GM18505 (cell line): ENCODE results near the gene MICU1.
"Not testable (repeated sequence)": the region's sequence is repeated elsewhere in the genome, so short reads cannot be mapped to it uniquely, and the experiment has no call there.

ENCODE experiments used
- ATAC-seq: cut with Tn5 transposase; IDR thresholded peaks from one replicate; pipeline ENCODE4 v1.9.1; 2021; ENCODE audit not compliant: unreplicated experiment
- POLR2A ChIP-seq: IDR thresholded peaks from 4 replicates; pipeline ENCODE4 v1.6.1; 2011; ENCODE audit warnings: borderline replicate concordance; ENCODE audit not compliant: insufficient read depth, insufficient read length; ENCODE audit errors: extremely low read depth

MICU1 gene, protein sequence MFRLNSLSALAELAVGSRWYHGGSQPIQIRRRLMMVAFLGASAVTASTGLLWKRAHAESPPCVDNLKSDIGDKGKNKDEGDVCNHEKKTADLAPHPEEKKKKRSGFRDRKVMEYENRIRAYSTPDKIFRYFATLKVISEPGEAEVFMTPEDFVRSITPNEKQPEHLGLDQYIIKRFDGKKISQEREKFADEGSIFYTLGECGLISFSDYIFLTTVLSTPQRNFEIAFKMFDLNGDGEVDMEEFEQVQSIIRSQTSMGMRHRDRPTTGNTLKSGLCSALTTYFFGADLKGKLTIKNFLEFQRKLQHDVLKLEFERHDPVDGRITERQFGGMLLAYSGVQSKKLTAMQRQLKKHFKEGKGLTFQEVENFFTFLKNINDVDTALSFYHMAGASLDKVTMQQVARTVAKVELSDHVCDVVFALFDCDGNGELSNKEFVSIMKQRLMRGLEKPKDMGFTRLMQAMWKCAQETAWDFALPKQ

GRCh38 chr10:72625608-72626443 lies at the start of gene MICU1:
Gene MICU1 (minus strand): TSS chr10:72626079. CDS start chr10:72566793, 59,286 bp downstream.
- peak; percentile 96 for ATAC-seq

DNA sequence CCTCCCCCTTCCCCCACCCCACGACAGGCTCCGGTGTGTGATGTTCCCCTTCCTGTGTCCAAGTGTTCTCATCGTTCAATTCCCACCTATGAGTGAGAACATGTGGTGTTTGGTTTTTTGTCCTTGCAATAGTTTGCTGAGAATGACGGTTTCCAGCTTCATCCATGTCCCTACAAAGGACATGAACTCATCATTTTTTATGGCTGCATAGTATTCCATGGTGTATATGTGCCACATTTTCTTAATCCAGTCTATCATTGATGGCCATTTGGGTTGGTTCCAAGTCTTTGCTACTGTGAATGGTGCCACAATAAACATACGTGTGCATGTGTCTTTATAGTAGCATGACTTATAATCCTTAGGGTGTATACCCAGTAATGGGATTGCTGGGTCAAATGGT lies 48.3 kb upstream of the MICU1 start:
- ATAC-seq, result not testable (repeated sequence)

More at GRCh38 chr10:72625608-72626443, at the start of gene MICU1:
- peak; percentile 87 for TF ChIP-seq POLR2A

- no peak for TF ChIP-seq POLR2A
- no peak for ATAC-seq
Observed at GRCh38 chr10:72673280-72673679, 47.4 kb upstream of the MICU1 start.

DNA sequence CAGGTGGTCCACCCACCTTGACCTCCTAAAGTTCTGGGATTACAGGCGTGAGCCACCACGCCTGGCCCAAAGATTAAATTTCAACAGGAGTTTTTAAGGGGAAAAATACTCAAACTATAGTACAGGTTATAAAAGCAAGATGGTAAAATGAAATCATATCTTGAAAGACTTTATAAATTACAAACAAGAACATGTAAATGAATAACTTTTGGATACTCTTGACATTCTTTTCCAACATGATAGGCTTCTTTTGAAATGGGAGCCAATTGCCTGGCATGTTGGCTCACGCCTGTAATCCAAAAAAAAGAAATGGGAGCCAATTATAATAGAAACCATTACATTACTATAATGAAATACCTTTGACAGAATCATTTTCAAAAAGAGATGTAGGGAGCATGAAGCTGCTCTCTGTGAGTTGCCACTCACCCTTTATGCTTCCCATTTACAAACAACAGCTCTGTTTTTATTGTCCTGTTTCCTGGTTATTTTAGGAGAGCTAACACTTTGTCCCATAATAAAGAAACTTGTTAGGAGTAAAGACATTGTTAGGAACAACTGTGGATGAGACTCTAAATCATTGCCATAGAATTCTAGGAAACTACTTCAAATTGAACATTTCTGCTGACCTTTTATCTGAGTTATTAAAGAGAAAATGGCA lies 41.5 kb upstream of the MICU1 start:
- no peak for ATAC-seq
- TF ChIP-seq POLR2A, result no peak

DNA sequence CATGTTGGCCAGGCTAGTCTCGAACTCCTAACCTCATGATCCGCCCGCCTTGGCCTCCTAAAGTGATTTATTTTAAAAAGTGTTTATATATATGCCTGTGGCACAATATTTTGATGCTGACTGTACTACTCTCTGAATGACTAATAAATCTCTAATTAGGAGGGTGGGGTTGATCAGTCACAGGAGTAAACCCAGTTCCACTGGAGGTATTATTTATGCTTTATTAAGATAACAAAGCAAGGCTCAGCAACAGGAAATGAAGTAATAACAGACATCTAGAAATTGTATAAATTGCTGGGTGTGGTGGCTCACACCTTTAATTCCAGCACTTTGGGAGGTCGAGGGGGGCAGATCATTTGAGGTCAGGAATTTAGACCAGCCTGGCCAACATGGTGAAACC lies 40.0 kb upstream of the MICU1 start:
- TF ChIP-seq POLR2A, result no peak
- ATAC-seq, result no peak

- no peak for ATAC-seq
- no peak for TF ChIP-seq POLR2A
Observed at GRCh38 chr10:72663971-72664370, 38.1 kb upstream of the MICU1 start.

DNA sequence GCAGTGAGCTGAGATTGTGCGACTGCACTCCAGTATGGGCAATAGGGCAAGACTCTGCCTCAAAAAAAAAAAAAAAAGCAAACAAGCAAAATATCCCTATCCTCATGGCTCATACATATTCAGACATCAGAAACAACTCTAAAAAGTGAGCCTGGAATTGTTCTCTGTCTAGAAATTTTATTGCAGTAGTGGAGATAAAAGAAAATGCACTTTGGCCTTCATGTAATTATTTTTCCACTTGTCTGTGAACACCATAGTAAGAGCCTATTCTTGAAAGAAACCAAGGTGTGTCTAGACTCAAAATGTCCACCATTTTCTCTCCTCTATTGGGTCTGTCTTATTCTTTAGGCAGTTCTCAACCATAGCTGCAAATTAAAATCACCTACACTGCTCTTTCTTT lies 35.6 kb upstream of the MICU1 start:
- no peak for ATAC-seq
- no peak for TF ChIP-seq POLR2A

- TF ChIP-seq POLR2A, result no peak
- no peak for ATAC-seq
Observed at GRCh38 chr10:72660220-72660619, 34.3 kb upstream of the MICU1 start.

DNA sequence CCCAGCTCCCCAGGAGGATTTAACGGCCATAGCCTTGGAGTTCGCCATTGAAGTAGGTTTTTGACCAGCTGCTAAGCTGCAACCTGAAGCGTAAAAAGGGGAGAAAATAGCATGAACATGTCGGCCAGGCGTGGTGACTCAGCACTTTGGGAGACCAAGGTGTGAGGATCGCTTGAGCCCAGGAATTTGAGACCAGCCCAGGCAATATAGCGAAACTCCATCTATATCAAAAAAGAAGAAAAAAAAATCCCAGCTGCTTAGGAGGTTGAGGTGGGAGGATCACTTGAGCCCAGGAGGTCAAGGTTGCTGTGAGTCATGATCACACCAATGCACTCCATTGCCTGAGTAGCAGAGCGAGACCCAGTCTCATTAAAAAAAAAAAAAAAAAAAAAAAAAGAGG lies 33.8 kb upstream of the MICU1 start:
- ATAC-seq, result no peak

GRCh38 chr10:72658696-72659400 lies 33.0 kb upstream of the MICU1 start:
- no peak for TF ChIP-seq POLR2A
- no peak for ATAC-seq

More for the DNA sequence above, 33.8 kb upstream of the MICU1 start:
- no peak for TF ChIP-seq POLR2A

DNA sequence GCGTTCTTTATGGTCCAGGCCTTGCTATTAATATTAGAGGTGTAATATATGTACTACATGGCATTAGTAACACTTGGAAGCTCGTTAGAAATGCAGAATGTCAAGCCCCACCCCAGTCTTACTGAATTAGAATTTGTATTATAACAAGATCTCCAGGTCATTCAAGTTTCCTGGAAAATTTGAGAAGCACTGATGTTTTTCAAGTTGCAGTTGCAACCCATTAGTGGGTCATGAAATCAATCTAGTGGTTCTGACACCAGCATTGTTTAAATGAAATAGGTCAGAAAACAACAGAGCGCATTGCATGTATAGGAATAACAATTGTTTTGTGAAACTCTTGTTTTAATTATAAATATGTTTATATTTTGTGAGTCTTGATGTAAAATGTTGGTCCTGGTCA lies 28.8 kb upstream of the MICU1 start:
- no peak for ATAC-seq
- no peak for TF ChIP-seq POLR2A

- no peak for TF ChIP-seq POLR2A
- ATAC-seq, result no peak
Observed at GRCh38 chr10:72653383-72654096, 27.7 kb upstream of the MICU1 start.
